ENCODE results near the gene PACS1.

DNA sequence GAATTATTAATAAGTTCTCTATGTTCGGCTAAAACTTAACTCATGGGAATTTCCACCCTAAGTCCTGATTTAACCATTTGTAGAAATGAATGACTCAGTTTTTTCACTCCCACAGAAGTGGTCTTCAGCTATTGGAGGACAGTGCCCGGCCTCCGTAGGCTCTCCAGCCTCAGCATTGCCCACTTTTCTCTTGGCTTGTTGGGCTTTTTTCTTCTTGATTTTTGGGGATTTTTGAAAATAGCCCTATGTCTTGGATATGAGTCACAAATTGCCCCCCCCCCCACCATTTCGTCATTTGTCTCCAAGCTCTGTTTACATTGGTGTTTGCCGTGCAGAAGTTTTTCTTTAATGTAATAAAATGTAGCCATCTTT lies 66.7 kb downstream of the PACS1 start:
- TF ChIP-seq POLR2AphosphoS5 (IDR thresholded peaks at IDR 0.05; ENCODE audit: low read depth, low read length): no peak
- TF ChIP-seq GABPA (IDR thresholded peaks at IDR 0.05; ENCODE audit: low read depth): no peak
- TF ChIP-seq, protein P1, sequence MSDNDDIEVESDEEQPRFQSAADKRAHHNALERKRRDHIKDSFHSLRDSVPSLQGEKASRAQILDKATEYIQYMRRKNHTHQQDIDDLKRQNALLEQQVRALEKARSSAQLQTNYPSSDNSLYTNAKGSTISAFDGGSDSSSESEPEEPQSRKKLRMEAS (IDR thresholded peaks at IDR 0.05; ENCODE audit: low read depth): no peak
- TF ChIP-seq, protein P2, sequence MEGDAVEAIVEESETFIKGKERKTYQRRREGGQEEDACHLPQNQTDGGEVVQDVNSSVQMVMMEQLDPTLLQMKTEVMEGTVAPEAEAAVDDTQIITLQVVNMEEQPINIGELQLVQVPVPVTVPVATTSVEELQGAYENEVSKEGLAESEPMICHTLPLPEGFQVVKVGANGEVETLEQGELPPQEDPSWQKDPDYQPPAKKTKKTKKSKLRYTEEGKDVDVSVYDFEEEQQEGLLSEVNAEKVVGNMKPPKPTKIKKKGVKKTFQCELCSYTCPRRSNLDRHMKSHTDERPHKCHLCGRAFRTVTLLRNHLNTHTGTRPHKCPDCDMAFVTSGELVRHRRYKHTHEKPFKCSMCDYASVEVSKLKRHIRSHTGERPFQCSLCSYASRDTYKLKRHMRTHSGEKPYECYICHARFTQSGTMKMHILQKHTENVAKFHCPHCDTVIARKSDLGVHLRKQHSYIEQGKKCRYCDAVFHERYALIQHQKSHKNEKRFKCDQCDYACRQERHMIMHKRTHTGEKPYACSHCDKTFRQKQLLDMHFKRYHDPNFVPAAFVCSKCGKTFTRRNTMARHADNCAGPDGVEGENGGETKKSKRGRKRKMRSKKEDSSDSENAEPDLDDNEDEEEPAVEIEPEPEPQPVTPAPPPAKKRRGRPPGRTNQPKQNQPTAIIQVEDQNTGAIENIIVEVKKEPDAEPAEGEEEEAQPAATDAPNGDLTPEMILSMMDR (IDR thresholded peaks at IDR 0.05): no peak
- no peak for TF ChIP-seq FOXM1 (IDR thresholded peaks at IDR 0.05; ENCODE audit: low read depth)
- no peak for TF ChIP-seq EP300 (IDR thresholded peaks at IDR 0.05; ENCODE audit: borderline replicate concordance in 1 of 2, low read depth in 1 of 2, low read length in 1 of 2)
- TF ChIP-seq, protein P3, sequence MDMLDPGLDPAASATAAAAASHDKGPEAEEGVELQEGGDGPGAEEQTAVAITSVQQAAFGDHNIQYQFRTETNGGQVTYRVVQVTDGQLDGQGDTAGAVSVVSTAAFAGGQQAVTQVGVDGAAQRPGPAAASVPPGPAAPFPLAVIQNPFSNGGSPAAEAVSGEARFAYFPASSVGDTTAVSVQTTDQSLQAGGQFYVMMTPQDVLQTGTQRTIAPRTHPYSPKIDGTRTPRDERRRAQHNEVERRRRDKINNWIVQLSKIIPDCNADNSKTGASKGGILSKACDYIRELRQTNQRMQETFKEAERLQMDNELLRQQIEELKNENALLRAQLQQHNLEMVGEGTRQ (IDR thresholded peaks at IDR 0.05; ENCODE audit: borderline replicate concordance, low read depth, low read length): no peak
- no peak for TF ChIP-seq TAF1 (IDR thresholded peaks at IDR 0.05; ENCODE audit: borderline replicate concordance, low read depth, low read length)
- TF ChIP-seq JUND (IDR thresholded peaks at IDR 0.05): no peak
- TF ChIP-seq, protein P4, sequence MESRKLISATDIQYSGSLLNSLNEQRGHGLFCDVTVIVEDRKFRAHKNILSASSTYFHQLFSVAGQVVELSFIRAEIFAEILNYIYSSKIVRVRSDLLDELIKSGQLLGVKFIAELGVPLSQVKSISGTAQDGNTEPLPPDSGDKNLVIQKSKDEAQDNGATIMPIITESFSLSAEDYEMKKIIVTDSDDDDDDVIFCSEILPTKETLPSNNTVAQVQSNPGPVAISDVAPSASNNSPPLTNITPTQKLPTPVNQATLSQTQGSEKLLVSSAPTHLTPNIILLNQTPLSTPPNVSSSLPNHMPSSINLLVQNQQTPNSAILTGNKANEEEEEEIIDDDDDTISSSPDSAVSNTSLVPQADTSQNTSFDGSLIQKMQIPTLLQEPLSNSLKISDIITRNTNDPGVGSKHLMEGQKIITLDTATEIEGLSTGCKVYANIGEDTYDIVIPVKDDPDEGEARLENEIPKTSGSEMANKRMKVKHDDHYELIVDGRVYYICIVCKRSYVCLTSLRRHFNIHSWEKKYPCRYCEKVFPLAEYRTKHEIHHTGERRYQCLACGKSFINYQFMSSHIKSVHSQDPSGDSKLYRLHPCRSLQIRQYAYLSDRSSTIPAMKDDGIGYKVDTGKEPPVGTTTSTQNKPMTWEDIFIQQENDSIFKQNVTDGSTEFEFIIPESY (IDR thresholded peaks at IDR 0.05; ENCODE audit: borderline replicate concordance, low read depth): no peak
- no peak for TF ChIP-seq CHD2 (IDR thresholded peaks at IDR 0.05; ENCODE audit: low read length, partially characterized antibody)
- TF ChIP-seq RCOR1 (IDR thresholded peaks at IDR 0.05; ENCODE audit: low read length): no peak
- no peak for TF ChIP-seq RXRA (IDR thresholded peaks at IDR 0.05; ENCODE audit: borderline replicate concordance, low read depth)

Data from SK-N-SH (cell line).